Transverse colon (tissue), 4 donors: ENCODE results near the gene MC1R. TPM values are rescaled to one million over a fixed set of nuclear protein-coding genes. Genes with fewer than 3 reads are reported as not detected.

Experiments
- DNase-seq: peaks from one replicate; pipeline ENCODE4 v3.0.0-alpha.2; 2019
- H3K27ac ChIP-seq, 4 donors: fragments of 200-600 bp; sonication (generic); 2 replicates each; pipeline ENCODE4 v1.5.1; 2016 to 2018; ENCODE audit warnings: inconsistent platforms in 4 of 4
- H3K27me3 ChIP-seq: fragments of 200-600 bp; sonication (generic); 2 replicates; pipeline ENCODE4 v1.5.1; 2017; ENCODE audit warnings: inconsistent platforms
- H3K36me3 ChIP-seq, 4 donors: fragments of 200-600 bp; sonication (generic); 2 replicates each; pipeline ENCODE4 v1.5.1; 2017 to 2019; ENCODE audit warnings: inconsistent platforms in 4 of 4
- H3K4me1 ChIP-seq, 4 donors: fragments of 200-600 bp; sonication (generic); 2 replicates each; pipeline ENCODE4 v1.5.1; 2017 to 2020; ENCODE audit warnings: inconsistent platforms in 4 of 4
- H3K4me3 ChIP-seq, 4 donors: fragments of 200-600 bp; sonication (generic); 1 replicate in 1 of 4; 2 replicates in 3 of 4; pipeline versions ENCODE4 v1.5.1 to v1.6.1; 2017 to 2019; ENCODE audit warnings: inconsistent platforms in 4 of 4
- H3K9me3 ChIP-seq, 2 donors: fragments of 200-600 bp; sonication (generic); 2 replicates each; pipeline ENCODE4 v1.5.1; 2017 to 2019; ENCODE audit warnings: inconsistent platforms in 2 of 2
- CTCF ChIP-seq, 5 experiments: fragments of 200-600 bp in 3 of 5; fragments of 450-650 bp in 2 of 5; sonication (generic) in 3 of 5; IDR thresholded peaks; 1 replicate in 2 of 5; 2 replicates in 3 of 5; pipeline ENCODE4 v1.5.1; 2016 to 2017; ENCODE audit warnings: antibody characterized with exemption in 5 of 5, inconsistent platforms in 3 of 5, mild to moderate bottlenecking in 2 of 5, moderate library complexity in 1 of 5
- EP300 ChIP-seq: sonication (generic); formaldehyde crosslinking; IDR thresholded peaks from one replicate; pipeline ENCODE4 v1.6.1; 2017; ENCODE audit warnings: antibody characterized with exemption, low read depth
- POLR2A ChIP-seq: fragments of 450-650 bp; IDR thresholded peaks from one replicate; pipeline ENCODE4 v1.6.1; 2016; ENCODE audit warnings: antibody characterized with exemption, mild to moderate bottlenecking, moderate library complexity
- POLR2AphosphoS5 ChIP-seq, 3 donors: sonication (generic); formaldehyde crosslinking; IDR thresholded peaks; one replicate each; pipeline ENCODE4 v1.6.1; 2016; ENCODE audit warnings: antibody characterized with exemption in 3 of 3
- WGBS, 2 donors: methylation state at CpG; one replicate each; pipeline ENCODE4 v1.1.5; 2018; ENCODE audit warnings: low coverage in 1 of 2; 5-methylcytosine and 5-hydroxymethylcytosine counted together
- in situ Hi-C, 4 donors: fragments of 200-750 bp; cut with MboI; loops; one replicate each; pipeline versions ENCODE4 v1.15.0 to v1.15.1; 2017; ENCODE audit warnings: low sequenced_read_pairs in 3 of 4, low pct_ligation_motif_present in 1 of 4, low pct_unique_long_range_greater_than_20kb in 1 of 4
- intact Hi-C: fragments of 100-400 bp; cut with DNase I; formaldehyde crosslinking; loops from one replicate; pipeline ENCODE4 v1.15.1; 2023; ENCODE audit warnings: low total_unique reads
- total RNA-seq, 4 donors: library from RNA; depleted of rRNA; stranded (reverse); fragments of >200 nt; gene quantifications; one replicate each; pipeline ENCODE4 v1.1.0, GENCODE V29; 2016

The MC1R gene
- total RNA-seq, 4 donors from 2014 or later, result 2.9 to 7.2 (median 6.7) TPM

- peaks cover 0 to 34% (median 18%) of the 10 kb centered on the region in 4 donors for H3K36me3 ChIP-seq
Observed at GRCh38 chr16:89906140-89907025, 12.3 kb upstream of the MC1R start.

GRCh38 chr16:89907055-89907814, 11.4 kb upstream of the MC1R start:
- H3K4me3 ChIP-seq, result no peak overlapping the region
- peaks cover 0 to 5% (median 2%) of the 10 kb centered on the region in 4 donors for H3K4me1 ChIP-seq
- no peak overlapping the region for H3K27ac ChIP-seq
- intact Hi-C loops, result no loop called here
- H3K27me3 ChIP-seq, result no peaks in the 10 kb centered on the region
- H3K9me3 ChIP-seq, result no peaks in the 10 kb centered on the region
- no peak for DNase-seq
- in situ Hi-C loops, result no loop called here
- peaks cover 0 to 34% (median 18%) of the 10 kb centered on the region in 4 donors for H3K36me3 ChIP-seq
- 87 to 100% methylated on average over 3 to 12 of the region's 13 CpGs for WGBS, 2 donors
- TF ChIP-seq CTCF (IDR thresholded peaks at IDR 0.05) (no peak), POLR2AphosphoS5 (IDR thresholded peaks at IDR 0.05) (no peak), EP300 (no peak), POLR2A (no peak)

More at GRCh38 chr16:89906140-89907025, 12.3 kb upstream of the MC1R start:
- 96% methylated on average over 40 of the region's 40 CpGs; no CpG with 5 or more reads in 1 of the 2 donors for WGBS, 2 donors
- TF ChIP-seq POLR2A (no peak), CTCF (IDR thresholded peaks at IDR 0.05) (no peak), EP300 (no peak), POLR2AphosphoS5 (IDR thresholded peaks at IDR 0.05) (no peak)
- intact Hi-C loops (no loop called here), in situ Hi-C loops (no loop called here)
- Histone ChIP-seq H3K4me3 (no peak overlapping the region), H3K27ac (no peak overlapping the region), H3K9me3 (no peaks in the 10 kb centered on the region), H3K4me1 (peaks cover 0 to 5% (median 2%) of the 10 kb centered on the region in 4 donors), H3K27me3 (no peaks in the 10 kb centered on the region)
- no peak for DNase-seq

- Histone ChIP-seq H3K4me3 (no peak overlapping the region), H3K27ac (no peak overlapping the region), H3K4me1 (peaks cover 0 to 5% (median 2%) of the 10 kb centered on the region in 4 donors), H3K36me3 (peaks cover 0 to 34% (median 18%) of the 10 kb centered on the region in 4 donors), H3K9me3 (no peaks in the 10 kb centered on the region), H3K27me3 (no peaks in the 10 kb centered on the region)
- in situ Hi-C loops, result no loop called here
- intact Hi-C loops, result no loop called here
- WGBS, 2 donors, result 88 to 100% methylated on average over 2 to 4 of the region's 4 CpGs
- TF ChIP-seq CTCF (IDR thresholded peaks at IDR 0.05), result no peak
- TF ChIP-seq POLR2A, result no peak
- TF ChIP-seq POLR2AphosphoS5 (IDR thresholded peaks at IDR 0.05), result no peak
- TF ChIP-seq EP300, result no peak
- no peak for DNase-seq
Observed at GRCh38 chr16:89908236-89908635, 10.4 kb upstream of the MC1R start.
